ENCODE measurements around the gene PAQR5.

DNA sequence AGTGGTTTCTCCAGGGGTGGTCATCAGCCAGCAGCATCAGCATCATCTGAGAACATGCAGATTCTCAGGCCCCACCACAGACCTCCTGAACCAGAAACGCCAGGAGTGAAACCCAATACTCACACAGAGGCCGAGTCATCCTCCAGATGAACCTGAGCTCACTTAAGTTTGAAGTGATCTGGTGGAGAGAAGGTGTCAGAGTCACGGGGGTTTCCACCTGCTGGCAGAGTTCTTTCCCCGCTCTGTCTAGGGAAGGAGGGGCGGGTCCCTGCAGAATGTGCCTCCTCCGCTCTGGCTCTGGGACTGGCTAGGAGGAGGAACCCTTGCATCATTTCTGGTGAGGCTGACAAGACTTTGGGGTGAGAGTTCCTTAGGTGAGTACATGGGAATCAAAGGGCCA is 102.1 kb downstream of the PAQR5 start:
- TF ChIP-seq FOXA1 (IDR thresholded peaks at IDR 0.05) (no peak), GABPA (IDR thresholded peaks at IDR 0.05 in 1 of 2, conservative IDR thresholded peaks at IDR 0.05 in 1 of 2) (no peak), JUND (IDR thresholded peaks at IDR 0.05) (no peak)
- TF ChIP-seq, protein P1, sequence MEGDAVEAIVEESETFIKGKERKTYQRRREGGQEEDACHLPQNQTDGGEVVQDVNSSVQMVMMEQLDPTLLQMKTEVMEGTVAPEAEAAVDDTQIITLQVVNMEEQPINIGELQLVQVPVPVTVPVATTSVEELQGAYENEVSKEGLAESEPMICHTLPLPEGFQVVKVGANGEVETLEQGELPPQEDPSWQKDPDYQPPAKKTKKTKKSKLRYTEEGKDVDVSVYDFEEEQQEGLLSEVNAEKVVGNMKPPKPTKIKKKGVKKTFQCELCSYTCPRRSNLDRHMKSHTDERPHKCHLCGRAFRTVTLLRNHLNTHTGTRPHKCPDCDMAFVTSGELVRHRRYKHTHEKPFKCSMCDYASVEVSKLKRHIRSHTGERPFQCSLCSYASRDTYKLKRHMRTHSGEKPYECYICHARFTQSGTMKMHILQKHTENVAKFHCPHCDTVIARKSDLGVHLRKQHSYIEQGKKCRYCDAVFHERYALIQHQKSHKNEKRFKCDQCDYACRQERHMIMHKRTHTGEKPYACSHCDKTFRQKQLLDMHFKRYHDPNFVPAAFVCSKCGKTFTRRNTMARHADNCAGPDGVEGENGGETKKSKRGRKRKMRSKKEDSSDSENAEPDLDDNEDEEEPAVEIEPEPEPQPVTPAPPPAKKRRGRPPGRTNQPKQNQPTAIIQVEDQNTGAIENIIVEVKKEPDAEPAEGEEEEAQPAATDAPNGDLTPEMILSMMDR (IDR thresholded peaks at IDR 0.05; ENCODE audit: low read depth, low read length, missing input control) = no peak
- TF ChIP-seq, protein P2, sequence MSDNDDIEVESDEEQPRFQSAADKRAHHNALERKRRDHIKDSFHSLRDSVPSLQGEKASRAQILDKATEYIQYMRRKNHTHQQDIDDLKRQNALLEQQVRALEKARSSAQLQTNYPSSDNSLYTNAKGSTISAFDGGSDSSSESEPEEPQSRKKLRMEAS (IDR thresholded peaks at IDR 0.05) = no peak
- TF ChIP-seq, protein P3, sequence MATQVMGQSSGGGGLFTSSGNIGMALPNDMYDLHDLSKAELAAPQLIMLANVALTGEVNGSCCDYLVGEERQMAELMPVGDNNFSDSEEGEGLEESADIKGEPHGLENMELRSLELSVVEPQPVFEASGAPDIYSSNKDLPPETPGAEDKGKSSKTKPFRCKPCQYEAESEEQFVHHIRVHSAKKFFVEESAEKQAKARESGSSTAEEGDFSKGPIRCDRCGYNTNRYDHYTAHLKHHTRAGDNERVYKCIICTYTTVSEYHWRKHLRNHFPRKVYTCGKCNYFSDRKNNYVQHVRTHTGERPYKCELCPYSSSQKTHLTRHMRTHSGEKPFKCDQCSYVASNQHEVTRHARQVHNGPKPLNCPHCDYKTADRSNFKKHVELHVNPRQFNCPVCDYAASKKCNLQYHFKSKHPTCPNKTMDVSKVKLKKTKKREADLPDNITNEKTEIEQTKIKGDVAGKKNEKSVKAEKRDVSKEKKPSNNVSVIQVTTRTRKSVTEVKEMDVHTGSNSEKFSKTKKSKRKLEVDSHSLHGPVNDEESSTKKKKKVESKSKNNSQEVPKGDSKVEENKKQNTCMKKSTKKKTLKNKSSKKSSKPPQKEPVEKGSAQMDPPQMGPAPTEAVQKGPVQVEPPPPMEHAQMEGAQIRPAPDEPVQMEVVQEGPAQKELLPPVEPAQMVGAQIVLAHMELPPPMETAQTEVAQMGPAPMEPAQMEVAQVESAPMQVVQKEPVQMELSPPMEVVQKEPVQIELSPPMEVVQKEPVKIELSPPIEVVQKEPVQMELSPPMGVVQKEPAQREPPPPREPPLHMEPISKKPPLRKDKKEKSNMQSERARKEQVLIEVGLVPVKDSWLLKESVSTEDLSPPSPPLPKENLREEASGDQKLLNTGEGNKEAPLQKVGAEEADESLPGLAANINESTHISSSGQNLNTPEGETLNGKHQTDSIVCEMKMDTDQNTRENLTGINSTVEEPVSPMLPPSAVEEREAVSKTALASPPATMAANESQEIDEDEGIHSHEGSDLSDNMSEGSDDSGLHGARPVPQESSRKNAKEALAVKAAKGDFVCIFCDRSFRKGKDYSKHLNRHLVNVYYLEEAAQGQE (IDR thresholded peaks at IDR 0.05) = no peak

Data from liver (tissue), 3 donors.